Measurements from ENCODE around the gene SDC4. TPM values are rescaled to one million over a fixed set of nuclear protein-coding genes. Genes with fewer than 3 reads are reported as not detected.

Gene SDC4
- total and polyA plus RNA-seq, 9 of the 15 experiments (the other 6 are each of a cell fraction or from before 2014, with no cell fraction given), result 2.1 to 10.7 (median 6.3) TPM

DNA sequence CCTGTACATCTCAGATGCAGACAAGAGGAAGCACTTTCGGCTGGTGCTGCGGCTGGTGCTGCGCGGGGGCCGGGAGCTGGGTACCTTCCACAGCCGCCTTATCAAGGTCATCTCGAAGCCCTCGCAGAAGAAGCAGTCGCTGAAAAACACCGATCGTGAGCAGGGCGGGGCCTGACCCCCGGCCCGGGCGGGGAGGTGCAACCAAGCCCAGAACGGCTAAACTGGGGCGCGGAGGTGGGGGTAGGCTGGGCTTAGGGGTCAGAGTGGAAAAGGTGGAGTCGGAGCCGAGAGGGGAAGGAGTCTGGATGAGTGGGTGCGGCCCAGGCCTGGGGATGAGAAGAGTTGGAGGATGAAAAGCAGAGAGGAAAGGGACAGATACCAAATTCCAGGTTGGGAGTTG lies 36.0 kb downstream of the SDC4 start:
- Histone ChIP-seq H3K9me1 (ENCODE audit: control insufficient read depth, insufficient read depth, low read length) (peaks cover 3% of the 10 kb centered on the region), H3K36me3 (ENCODE audit: control insufficient read depth, insufficient read depth, low read length) (no peaks in the 10 kb centered on the region), H3K9ac (ENCODE audit: insufficient read depth in 1 of 2, low read depth in 2 of 2, low read length in 2 of 2) (no peak overlapping the region), H3K27me3 (ENCODE audit: control insufficient read depth in 2 of 2, insufficient read depth in 2 of 2, low read length in 2 of 2) (peaks cover 12 to 62% of the 10 kb centered on the region in 2 experiments; a peak in 4 of 5 replicates), H2AFZ (ENCODE audit: low read depth, low read length) (no peak overlapping the region), H3K27ac (ENCODE audit: extremely low read depth, low read depth, low read length) (no peak overlapping the region), H3K4me3 (no peak overlapping the region), H3K4me2 (ENCODE audit: insufficient read depth, low read length) (no peak overlapping the region), H3K79me2 (ENCODE audit: control insufficient read depth, insufficient read depth, low read length) (no peaks in the 10 kb centered on the region), H3K9me3 (replicated peaks; ENCODE audit: control insufficient read depth, insufficient read depth, low read depth, low read length) (no peaks in the 10 kb centered on the region), H3K4me1 (replicated peaks in 1 of 2; ENCODE audit: control insufficient read depth in 2 of 2, insufficient read depth in 2 of 2, low read length in 2 of 2) (peaks cover 0 to 30% of the 10 kb centered on the region in 2 experiments; a peak in 2 of 5 replicates), H4K20me1 (replicated peaks; ENCODE audit: control insufficient read depth, insufficient read depth, low read length) (peaks cover 5% of the 10 kb centered on the region)
- DNase-seq (ENCODE audit: extremely low read depth in 1 of 4, low spot score in 3 of 4) (peak in 2 of 4 experiments; percentile 57 to 61), FAIRE-seq (no peak), ATAC-seq (peak; percentile 21; the same call in 2 of the 3 replicates)
- ChIA-PET CTCF (ENCODE audit: low intra/inter-chr PET ratio) (interaction anchor here (1.2 kb wide), 1 partner anchor 459 kb away, joined by 3 read pairs; no protein-coding TSS in a partner anchor), POLR2A (interaction anchor here (0.6 to 1.5 kb wide), 2 partner anchors 8 to 108 kb away, joined by 3 to 6 read pairs; no protein-coding TSS in a partner anchor)
- no TSS peak for BruUV-seq (replicated peaks)
- in situ Hi-C loops (cut with MboI), result no loop called here
- 3% methylated on average over 18 of the region's 21 CpGs for WGBS (ENCODE audit: insufficient coverage, low coverage, missing lambda C conversion rate)
- intact Hi-C loops (cut with micrococcal nuclease), result loop anchor here (10.0 kb wide), 1 partner anchor 233 kb away; the partner anchor contains the start of gene EPPIN
- TF ChIP-seq, protein P1, sequence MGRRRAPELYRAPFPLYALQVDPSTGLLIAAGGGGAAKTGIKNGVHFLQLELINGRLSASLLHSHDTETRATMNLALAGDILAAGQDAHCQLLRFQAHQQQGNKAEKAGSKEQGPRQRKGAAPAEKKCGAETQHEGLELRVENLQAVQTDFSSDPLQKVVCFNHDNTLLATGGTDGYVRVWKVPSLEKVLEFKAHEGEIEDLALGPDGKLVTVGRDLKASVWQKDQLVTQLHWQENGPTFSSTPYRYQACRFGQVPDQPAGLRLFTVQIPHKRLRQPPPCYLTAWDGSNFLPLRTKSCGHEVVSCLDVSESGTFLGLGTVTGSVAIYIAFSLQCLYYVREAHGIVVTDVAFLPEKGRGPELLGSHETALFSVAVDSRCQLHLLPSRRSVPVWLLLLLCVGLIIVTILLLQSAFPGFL (CRISPR knock-in tag; IDR thresholded peaks at IDR 0.05), result no peak
- no peak for TF ChIP-seq ZFP1 (CRISPR knock-in tag; IDR thresholded peaks at IDR 0.05)
- TF ChIP-seq ESRRA (IDR thresholded peaks at IDR 0.05; ENCODE audit: borderline replicate concordance, low read depth), result 0 out of 2 replicates have a peak, but pooled peaks have one; percentile 7
- TF ChIP-seq, protein P2, sequence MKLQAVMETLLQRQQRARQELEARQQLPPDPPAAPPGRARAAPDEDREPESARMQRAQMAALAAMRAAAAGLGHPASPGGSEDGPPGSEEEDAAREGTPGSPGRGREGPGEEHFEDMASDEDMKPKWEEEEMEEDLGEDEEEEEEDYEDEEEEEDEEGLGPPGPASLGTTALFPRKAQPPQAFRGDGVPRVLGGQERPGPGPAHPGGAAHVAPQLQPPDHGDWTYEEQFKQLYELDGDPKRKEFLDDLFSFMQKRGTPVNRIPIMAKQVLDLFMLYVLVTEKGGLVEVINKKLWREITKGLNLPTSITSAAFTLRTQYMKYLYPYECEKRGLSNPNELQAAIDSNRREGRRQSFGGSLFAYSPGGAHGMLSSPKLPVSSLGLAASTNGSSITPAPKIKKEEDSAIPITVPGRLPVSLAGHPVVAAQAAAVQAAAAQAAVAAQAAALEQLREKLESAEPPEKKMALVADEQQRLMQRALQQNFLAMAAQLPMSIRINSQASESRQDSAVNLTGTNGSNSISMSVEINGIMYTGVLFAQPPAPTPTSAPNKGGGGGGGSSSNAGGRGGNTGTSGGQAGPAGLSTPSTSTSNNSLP (IDR thresholded peaks at IDR 0.05; ENCODE audit: borderline replicate concordance, low read depth, low read length), result no peak
- no peak for TF ChIP-seq NR2C2 (CRISPR knock-in tag; IDR thresholded peaks at IDR 0.05)
- peak; percentile 34 for TF ChIP-seq NR2C2 (tag; IDR thresholded peaks at IDR 0.05)
- TF ChIP-seq, protein P3, sequence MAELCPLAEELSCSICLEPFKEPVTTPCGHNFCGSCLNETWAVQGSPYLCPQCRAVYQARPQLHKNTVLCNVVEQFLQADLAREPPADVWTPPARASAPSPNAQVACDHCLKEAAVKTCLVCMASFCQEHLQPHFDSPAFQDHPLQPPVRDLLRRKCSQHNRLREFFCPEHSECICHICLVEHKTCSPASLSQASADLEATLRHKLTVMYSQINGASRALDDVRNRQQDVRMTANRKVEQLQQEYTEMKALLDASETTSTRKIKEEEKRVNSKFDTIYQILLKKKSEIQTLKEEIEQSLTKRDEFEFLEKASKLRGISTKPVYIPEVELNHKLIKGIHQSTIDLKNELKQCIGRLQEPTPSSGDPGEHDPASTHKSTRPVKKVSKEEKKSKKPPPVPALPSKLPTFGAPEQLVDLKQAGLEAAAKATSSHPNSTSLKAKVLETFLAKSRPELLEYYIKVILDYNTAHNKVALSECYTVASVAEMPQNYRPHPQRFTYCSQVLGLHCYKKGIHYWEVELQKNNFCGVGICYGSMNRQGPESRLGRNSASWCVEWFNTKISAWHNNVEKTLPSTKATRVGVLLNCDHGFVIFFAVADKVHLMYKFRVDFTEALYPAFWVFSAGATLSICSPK (IDR thresholded peaks at IDR 0.05; ENCODE audit: borderline replicate concordance), result no peak
- TF ChIP-seq IRF2 (CRISPR knock-in tag; IDR thresholded peaks at IDR 0.05), result no peak
- no peak for TF ChIP-seq GABPA (tag; conservative IDR thresholded peaks at IDR 0.05; ENCODE audit: low read depth)
- no peak for TF ChIP-seq NR2C1 (IDR thresholded peaks at IDR 0.05)
- peak; percentile 44; the same call in 1 of the 2 replicates for TF ChIP-seq NR2C1 (tag; IDR thresholded peaks at IDR 0.05)
- no peak for TF ChIP-seq ZNF384 (IDR thresholded peaks at IDR 0.05; ENCODE audit: low read depth, low read length)
- TF ChIP-seq FIP1L1 (IDR thresholded peaks at IDR 0.05; ENCODE audit: low read depth, low read length, poor library complexity, severe bottlenecking), result no peak
- no peak for TF ChIP-seq ZNF436 (CRISPR knock-in tag; IDR thresholded peaks at IDR 0.05)

All from K562 (cell line).